ENCODE results near the gene PTPRM.

Gene PTPRM

GRCh38 chr18:7566567-7567473 is at the start of gene PTPRM:
PTPRM (plus strand) TSS chr18:7567316; CDS start chr18:7567819, 503 bp downstream.
- peak; percentile 68 to 75 for DNase-seq

DNA sequence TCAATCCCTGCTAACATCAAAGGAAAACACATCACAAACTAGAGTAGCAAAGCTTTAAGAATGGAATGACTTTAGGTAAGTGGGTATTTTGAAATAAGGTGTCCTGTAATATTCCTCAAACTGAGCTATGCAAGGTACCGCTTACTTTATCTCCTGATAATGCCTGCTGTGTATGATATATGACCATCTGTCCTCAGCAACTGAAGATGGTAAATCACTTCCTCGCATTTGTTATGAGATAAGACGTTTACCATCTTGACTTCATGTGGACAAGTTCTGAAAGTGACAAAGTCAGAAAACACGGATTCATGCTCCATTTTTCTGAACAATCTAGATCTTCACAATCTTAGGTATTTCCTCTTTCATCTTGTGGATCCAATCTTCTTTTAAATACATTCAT is 49.3 kb upstream of the PTPRM start:
- no peak for DNase-seq

DNA sequence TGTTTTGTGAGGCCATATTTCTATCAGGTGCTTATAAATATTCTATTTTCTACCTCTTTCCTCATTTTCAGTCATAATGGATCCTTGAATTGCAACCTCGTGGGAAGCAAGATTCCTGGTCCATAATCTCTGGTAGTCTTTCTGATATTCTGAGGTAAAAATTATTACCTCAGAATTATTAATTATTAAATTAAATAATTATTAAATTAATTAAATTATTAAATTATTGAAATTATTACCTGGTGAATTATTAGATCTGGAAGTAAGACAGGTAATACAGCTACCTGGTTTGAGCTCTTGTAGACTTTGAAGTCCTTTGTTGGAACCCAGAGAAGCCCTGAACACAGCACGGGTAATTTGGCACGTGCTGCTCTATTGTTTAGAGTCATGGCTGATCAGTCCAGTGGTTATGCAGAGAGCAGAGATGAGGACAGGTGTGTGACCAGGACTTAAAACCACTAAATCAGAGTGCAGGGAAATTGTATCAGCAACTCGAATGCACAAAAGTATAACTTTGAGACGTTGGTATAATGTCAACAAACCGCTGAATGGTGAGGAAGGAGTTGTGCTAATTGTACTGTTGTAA is 46.8 kb upstream of the PTPRM start:
- DNase-seq: no peak

- DNase-seq: no peak
These were observed 45.8 kb upstream of the PTPRM start for GRCh38 chr18:7521226-7521856.

DNA sequence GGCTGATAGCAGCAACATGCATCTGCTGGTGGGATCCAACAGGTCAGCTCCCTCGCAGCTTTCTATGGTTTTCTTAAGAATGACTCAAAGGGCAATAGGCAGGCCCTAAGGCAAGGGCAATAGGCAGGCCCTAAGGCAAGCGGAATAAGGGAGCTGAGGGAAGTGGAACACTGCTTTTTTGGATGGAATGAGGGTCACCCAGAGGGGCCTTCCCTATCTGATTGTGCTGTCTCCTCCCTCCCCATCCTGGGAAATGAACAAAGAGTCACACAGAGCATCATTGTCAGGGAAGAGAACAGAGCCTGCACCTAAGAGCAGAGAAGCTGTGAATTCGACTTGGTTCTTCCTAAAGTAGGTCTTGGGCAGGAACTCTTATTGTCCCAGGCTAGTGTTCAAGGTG is 43.3 kb upstream of the PTPRM start:
- DNase-seq: no peak

DNA sequence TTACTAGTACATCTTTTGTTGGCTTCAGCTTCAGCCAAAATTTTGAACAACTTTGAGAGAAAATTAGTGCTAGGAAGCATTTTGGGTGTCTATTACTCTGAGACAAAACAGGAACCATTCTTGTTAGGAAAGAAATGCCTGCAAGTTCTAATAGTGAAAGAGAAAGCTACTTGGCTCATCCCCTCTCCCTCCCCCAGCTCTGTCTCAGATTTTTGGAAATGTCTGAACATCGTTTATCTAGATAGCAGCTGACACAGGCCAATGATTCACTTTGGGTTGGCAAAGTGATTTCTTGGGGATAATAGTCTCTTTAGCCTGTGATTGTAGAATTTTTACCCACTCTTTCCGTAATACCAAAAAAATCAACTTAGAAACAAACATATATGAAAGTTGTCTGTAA is 42.3 kb upstream of the PTPRM start:
- DNase-seq: peak; percentile 0 to 3

GRCh38 chr18:7532942-7533341 is 34.2 kb upstream of the PTPRM start:
- DNase-seq: no peak

- no peak for DNase-seq
These were observed 31.5 kb upstream of the PTPRM start for GRCh38 chr18:7535436-7536205.

DNA sequence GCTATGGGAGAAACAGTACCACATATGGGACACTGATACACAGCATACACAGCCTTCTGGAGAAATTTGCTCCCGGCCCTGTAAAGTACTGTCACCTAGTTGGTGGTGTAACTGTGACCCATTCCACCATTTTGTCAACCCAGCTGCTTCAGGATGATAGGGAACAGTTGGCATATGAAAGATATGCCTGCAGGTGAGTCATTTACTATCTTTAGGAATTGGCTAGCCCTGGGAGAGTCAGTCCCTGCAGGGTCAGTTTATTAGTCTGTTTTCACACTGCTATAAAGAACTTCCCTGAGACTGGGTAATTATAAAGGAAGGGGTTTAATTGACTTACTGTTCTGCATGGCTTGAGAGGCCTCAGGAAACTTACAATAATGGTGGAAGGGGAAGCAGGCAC is 30.0 kb upstream of the PTPRM start:
- no peak for DNase-seq

GRCh38 chr18:7541835-7542234 is 25.3 kb upstream of the PTPRM start:
- DNase-seq: no peak

- DNase-seq: no peak
These were observed 22.4 kb upstream of the PTPRM start for GRCh38 chr18:7544686-7545085.

GRCh38 chr18:7545734-7546133 is 21.4 kb upstream of the PTPRM start:
- peak; percentile 22 to 24 for DNase-seq

GRCh38 chr18:7548221-7548620 is 18.9 kb upstream of the PTPRM start:
- DNase-seq: no peak

DNA sequence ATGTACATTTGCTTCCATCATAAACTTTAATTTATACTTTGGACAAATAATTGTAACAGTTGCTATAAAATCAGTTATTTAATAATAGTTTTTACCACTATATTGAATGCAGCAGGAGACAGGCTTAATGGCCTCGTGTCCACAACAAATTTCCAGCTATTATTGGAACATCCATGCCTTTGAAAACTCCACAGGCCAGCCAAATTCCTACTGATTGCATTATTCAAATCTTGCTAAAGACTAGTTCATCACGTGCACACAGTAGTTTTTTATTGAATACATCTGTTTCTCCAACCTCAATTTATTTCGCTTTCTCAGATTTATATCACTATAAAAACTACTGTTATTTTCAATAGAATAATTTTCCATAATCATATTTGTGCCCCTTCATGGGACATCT is 18.4 kb upstream of the PTPRM start:
- DNase-seq: no peak

GRCh38 chr18:7557973-7558372 is 9.1 kb upstream of the PTPRM start:
- DNase-seq: no peak

DNA sequence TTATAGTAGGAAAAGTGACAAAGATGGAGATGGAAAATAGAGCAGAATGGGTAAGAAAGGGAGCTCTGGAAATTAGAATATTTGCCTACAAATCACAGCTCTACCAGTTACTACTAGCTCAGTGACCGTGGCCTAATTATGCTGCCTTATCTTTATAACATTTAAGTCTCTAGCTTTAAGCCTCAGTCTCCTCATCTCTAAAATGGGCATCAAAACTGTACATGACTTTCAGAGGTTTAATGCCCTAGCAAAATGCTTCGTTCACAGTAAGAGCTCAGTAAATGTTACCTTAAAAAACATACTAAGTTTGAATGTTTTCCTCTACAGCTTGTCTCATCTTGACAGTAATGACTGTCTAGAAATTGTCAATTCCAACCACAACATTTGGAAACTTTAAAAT is 8.3 kb upstream of the PTPRM start:
- no peak for DNase-seq

- no peak for DNase-seq
These were observed 7.3 kb upstream of the PTPRM start for GRCh38 chr18:7559709-7560319.

- no peak for DNase-seq
These were observed 5.1 kb upstream of the PTPRM start for GRCh38 chr18:7561909-7562460.

DNA sequence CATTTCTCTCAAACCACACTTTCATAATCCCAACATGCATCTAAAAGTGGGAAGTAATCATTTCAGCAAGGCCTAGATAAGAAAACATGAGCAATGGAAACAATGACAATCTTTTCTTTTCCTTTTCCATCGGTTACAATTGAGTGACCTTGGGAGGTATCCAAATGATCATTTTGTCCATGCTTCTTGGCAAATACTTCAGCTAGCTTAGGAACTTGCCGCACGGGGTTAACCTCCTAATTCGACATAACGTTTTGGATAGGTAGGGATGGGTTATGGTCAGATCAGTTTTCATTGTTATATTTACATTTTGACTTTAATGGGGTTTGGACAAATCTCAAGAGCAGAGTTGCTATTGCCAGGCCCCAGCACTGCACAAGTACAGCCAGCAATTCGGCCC is 4.6 kb upstream of the PTPRM start:
- no peak for DNase-seq

DNA sequence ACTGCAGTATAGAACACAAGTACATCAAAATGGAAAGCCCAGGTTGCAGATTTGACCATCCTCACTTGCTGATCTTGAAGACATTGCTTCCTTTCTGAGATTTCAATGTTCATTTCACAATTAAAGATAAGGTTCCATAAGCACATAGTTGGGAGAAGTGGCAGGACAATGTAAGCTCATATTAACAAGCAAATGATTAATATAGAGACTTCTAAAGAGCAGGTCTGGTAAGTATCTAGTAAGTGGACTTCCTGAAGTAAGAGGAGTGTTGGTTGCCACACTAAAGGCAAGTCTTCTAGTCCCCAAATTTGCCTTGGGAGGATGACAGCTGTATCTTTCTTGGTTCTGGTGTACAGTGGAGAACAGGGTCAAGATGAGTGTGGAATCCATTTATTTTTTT is 1.4 kb upstream of the PTPRM start:
- DNase-seq: no peak

DNA sequence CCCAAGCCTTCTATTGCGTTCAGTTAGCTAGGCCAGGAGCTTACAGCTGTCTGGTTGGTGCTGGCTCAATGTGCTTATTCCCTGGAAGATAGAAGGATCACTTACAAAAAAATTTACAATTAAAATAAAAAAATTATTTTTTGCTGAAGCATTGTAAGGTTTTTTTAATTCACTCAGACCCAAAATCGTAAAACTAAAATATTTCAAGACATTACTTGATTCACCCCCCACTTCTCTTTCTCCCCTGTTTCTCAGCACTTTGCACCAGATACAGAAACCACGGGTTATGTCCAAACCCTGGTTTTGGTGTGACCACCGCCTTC is 911 bp upstream of the PTPRM start:
- DNase-seq: no peak

Measured in inflammatory macrophage treated with lipopolysaccharide for 1 hour (primary cell).